Measurements from ENCODE around the gene SCAMP1.
"Not testable (repeated sequence)": the region's sequence is repeated elsewhere in the genome, so short reads cannot be mapped to it uniquely, and the experiment has no call there.

The SCAMP1 gene

DNA sequence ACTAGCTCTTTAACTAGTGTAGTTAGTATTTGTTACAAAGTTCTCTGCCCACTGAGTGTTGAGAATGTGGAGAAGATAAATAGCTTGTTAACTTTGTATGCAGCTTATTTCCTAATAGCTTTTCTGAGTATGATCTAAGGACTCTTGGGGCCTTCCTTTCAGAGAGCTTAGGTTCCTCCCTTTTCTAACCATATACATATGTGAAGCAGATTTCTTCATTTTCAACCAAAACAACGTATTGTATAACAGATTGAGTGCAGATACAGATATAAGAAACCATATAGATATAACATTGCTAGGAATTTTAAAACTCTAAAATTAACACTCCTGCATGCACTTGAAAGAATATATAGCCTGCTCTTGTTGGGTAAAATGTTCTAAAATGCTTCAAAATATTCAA lies 70.4 kb downstream of the SCAMP1 start:
- no peak for DNase-seq

DNA sequence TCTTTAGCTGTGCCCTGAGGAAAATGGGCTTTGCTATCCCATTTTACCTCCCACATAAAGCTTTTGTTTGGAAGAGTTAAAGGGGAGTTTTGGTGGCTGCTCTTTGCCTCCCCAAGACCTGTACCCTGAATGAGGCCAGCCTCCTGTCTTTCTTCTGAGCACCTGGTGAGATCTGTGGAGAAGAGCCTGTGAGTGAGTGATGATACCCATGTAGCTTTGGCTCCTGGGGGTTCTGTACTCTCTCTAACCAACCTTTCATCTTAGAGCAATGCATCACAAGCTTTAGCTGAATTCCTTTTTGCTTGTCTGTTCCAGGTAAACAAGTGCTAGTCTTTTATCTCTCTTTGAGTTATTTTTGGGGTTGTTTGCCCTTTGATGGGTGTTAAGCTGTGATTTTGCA lies 73.6 kb downstream of the SCAMP1 start:
- DNase-seq: no peak

DNA sequence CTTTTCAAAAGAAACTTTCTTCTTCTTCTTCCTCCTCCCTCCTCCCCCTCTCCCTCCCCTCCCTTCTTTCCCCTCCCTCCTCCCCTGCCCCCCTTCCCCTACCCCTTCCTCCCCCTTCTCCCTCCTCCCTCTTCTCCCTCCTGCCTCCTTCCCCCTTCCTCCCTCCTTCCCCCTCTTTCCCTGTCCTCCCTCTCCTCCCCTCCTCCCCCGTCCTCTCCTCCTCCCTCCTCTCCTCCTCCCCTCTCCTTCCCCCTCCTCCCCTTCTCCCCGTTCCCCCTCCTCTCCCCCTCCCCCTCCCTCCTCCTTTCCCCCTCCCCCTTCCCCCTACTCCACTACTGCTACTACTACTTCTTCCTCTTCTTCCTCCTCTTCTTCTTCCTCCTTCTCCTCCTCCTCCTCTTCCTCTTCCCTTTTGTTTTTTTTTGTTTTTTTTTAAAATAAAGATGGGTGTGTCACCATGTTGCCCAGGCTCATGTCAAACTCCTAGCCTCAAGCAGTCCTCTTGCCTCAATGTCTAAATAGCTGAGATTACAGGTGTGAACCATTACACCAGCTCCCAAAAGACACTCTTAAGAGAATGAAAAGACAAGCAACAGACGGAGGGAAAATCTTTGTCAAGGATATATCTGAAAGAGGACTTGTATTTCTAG lies 87.5 kb downstream of the SCAMP1 start:
- DNase-seq: no peak

DNA sequence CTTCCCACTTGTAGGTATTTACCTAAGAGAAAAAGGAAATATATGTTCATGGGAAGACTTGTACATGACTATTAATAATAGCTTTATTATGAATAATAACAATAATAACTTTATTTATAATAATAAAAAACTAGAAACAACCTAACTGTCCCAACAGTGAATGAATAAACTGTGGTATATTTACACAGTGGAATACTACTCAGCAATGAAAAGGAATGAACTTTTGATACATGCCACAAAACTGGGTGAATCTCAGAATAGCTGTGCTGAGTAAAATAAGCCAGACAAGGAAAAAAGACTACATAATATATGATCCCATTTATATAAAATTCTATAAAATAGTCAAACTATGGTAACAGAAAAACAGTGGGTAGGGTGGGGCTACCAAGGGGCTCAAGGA lies 88.7 kb downstream of the SCAMP1 start:
- DNase-seq: no peak

DNA sequence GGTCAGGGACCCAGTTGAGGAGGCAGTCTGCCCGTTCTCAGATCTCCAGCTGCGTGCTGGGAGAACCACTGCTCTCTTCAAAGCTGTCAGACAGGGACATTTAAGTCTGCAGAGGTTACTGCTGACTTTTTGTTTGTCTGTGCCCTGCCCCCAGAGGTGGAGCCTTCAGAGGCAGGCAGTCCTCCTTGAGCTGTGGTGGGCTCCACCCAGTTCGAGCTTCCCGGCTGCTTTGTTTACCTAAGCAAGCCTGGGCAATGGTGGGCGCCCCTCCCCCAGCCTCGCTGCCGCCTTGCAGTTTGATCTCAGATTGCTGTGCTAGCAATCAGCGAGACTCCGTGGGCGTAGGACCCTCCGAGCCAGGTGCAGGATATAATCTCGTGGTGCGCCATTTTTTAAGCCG lies 97.1 kb downstream of the SCAMP1 start:
- not testable (repeated sequence) for DNase-seq

DNA sequence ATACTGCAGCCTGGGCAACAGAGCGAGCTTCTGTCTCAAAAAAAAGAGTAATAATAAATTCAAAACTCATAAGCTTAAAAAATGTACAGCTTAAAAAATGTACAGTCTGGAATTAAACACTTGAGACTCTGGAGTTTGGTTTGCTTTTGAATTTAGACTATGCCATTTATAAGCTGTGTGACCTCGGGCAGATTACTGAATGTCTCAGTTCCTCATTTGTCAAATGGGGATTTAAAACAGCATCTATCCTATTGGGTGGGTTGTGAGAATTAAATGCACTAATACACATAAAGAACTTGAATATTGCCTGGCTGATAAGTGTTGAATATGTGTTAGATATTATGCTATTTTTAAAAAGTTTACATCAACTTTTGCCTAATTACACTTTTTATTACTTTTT lies 98.4 kb downstream of the SCAMP1 start:
- DNase-seq: no peak

DNA sequence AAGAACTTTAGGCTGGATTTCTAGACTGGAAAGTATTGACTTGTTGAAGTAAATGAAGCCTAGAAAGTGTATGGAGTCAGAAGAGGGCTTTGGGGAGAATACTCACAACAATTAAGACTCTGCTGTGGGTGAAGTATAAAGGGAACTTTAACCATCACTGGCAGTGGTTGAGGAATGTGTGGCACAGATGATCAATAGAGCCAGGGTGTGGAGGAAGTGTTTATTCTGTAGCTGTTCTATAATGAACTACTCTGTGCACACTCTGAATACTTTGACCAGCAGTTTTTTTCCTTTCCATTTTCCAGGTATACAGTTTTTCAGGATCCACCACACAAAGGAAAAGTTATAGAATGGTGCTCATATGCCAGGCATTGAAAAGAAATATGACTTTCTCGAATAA lies 106.7 kb downstream of the SCAMP1 start:
- DNase-seq: no peak

DNA sequence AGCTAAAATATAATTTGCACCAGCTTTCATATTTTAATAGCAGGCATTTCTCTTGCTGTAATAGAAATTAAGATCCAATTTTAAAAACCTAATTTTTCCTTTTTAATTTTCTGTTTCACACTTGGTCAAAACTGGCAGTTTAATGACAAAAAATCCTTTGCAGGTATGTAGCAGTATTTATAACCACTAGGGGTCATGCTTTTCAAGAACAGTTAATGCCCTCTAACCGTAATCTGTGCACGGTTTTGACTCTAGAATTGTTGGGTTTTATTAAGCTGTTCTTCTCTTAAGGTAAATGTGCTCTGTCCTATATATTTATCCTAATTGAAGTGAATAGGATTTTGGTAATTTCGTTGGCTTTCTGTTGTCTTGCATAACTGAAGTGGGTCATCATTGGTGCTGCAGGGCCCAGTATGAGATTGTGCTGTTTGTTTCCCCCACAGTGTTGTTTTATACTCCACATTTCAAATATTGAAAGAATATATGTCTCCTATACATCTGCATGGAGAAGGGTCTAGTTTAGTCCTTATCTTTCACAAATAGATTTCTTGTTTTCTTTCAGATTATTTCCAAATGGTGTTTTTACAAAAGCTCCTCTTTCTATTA lies 107.4 kb downstream of the SCAMP1 start:
- peak in 1 of 2 experiments; percentile 61 for DNase-seq

DNA sequence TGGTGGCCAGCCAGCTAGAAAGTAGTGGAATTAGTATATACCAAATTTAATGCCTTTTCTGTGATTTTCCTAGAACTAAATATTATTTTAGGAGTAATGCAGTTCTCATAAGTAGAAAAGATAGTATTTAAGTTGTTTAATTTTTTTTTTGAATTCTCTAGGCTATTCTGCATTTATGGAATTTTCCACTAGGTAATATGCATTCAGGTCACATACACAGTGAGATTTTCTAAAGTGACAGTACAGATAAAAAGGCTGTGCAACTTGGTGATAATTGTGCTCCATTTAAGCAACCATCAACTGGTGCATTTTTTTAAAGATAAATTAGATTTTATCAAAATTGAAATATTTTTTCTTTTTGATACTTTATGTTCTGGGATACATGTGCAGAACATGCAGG lies 111.5 kb downstream of the SCAMP1 start:
- DNase-seq: no peak

DNA sequence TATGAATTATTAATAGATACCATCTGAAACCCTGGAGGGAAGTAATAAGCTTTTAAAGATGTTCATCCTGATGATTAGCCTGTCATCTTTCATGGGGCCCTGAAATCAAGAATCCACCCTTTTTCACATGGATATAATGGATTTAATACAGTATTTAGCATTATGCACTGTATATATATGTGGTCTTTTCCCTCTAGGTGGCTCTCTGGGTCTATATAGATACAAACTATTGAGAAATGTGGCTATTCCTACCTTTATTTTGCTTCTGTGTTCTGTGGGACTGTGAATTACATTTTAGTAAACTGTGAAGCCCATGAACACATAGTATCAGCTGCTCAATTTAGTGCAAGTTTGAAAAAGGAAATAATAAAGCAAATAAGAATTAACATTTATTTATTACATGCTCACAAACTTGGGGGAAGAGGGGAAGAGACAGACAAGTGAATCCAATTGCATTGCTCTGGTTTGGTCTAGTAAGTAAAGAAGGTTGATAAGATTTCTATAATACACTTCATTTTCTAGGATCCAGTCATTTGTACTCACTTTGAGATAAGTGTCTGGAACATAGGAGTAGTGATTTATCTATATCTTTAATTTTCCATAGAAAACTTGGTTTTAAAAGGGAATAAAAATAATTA lies 112.2 kb downstream of the SCAMP1 start:
- no peak for DNase-seq

DNA sequence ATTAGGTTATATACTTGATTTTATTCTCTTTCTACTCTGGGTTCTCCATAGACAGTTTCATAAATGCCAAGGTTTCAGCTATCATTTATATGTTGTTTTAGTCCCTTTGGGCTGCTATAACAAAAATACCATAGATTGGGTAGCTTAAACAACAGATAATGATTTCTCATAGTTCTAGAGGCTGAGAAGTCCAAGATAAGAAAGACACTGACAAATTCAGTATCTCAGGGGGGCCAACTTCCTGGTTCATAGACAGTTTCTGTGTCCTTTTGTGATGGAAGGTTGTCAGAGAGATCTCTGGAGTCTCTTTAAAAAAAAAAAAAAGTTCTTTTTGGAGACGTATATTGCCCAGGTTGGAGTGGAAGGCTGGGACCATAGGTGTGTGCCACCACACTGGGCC lies 113.3 kb downstream of the SCAMP1 start:
- DNase-seq: no peak

DNA sequence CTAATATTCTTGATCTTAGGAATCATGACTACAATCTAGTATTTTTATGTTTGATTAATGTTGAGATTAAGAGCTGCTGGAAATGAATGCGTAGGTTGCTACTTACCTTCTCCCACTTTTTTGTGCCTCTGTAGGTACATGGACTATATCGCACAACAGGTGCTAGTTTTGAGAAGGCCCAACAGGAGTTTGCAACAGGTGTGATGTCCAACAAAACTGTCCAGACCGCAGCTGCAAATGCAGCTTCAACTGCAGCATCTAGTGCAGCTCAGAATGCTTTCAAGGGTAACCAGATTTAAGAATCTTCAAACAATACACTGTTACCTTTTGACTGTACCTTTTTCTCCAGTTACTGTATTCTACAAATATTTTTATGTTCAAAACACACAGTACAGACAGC lies 115.0 kb downstream of the SCAMP1 start:
- DNase-seq: no peak

DNA sequence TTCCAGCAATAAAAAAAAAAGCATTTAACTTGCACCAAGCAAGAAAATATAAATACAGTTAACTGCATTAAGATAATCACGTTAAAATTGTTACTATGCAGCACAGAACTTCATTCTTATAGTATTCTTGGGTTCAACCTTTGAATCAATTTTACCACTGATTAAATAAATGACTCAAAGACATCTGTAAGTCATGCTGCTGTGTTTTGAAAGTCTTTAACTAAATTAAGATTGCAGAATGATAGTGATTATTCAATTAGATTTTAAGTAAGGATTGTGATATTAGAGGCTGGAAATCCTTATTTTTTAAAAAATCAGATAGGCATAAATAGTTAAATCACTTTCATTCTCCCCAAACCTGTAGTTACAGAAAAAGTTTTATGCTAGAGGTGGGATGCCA lies 116.4 kb downstream of the SCAMP1 start:
- no peak for DNase-seq

DNA sequence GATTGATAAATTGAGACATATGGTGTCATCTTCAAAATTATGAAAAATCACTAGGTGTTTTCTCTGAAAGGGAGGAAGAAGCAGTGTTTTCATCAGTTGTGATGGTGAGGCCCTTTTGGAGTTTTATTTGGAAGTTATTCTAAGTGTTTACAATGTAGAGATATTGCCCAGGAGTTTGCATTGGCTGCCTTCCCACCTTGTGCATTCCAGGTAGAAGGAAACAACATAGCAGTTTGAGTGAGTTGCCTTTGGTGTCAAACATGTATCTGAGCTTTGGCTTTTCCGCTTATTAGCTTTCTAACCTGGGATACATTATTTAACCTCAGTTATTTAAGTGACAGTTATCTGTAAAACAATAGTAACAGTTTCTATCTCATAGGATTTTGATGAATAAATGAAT lies 122.5 kb downstream of the SCAMP1 start:
- no peak for DNase-seq

DNA sequence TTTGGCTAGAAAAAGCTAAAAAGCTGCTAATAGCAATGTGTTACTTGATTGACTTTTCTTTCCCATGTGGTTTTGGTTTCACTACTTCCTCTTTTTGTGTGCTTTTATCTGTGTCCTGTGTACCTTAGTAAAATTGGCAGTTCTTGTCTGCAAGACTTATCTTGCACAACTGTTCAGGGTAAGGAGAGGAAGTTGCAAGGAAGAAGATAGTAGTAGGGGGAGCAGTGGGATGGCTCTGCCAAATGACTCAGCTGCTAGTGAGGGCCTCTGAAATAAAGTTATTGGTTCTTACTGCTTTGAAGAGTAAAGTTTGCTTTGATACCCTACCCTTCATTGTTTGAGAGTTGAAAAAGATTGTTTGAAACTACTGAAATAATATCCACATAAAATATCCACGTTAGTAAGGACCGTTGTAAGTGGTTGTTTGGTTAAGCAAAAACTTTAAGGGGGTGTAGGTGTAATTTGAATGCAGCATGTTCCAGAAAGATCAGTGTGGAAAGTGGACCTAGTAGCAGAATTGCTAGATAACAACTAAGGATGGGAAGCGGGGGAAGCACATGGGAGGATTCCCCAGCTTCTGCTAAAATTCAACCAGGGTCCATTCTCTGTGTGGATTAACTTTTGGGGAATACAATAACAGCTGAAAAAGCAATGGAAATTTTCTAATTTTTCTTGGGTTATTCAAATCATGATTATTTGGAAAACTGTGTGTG lies 123.5 kb downstream of the SCAMP1 start:
- DNase-seq: no peak

DNA sequence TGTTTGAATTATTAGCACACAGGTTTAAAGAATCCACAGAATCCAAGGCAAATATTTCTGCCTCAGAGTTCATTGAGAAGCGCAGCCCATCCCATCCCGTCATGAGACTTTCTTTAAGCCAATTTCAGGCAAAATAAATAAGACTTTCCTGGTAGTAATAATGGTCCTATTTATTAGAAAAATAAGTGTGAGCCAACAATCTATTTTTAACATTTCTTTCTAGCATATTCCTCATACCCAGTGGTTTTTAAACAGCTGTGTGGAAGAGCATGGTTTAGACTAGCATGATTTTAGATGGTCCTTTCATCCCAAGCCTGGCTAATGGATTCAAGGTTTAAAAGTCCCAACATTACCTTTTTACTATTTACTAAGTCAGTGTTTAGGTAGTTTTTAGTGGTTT lies 125.8 kb downstream of the SCAMP1 start:
- DNase-seq: no peak

DNA sequence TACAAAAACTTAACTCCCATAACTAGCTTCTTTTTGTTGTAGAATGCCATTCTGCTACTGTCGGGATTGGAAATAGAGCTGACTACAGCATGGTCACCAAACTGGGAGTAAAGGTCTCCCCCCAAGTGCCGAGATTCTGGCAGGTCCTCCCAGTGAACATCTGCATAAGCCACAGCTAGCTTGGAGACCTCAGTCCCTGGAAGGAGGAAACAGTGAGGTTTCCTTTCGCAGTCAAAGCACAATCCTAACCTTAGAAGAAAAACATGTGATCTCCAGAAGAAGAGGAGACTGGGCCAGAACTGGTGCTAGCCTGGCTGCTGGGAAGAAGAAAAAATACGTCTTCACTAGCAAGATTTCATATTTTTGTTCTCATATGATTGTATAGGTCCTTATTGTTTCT lies 127.4 kb downstream of the SCAMP1 start:
- DNase-seq: no peak

DNA sequence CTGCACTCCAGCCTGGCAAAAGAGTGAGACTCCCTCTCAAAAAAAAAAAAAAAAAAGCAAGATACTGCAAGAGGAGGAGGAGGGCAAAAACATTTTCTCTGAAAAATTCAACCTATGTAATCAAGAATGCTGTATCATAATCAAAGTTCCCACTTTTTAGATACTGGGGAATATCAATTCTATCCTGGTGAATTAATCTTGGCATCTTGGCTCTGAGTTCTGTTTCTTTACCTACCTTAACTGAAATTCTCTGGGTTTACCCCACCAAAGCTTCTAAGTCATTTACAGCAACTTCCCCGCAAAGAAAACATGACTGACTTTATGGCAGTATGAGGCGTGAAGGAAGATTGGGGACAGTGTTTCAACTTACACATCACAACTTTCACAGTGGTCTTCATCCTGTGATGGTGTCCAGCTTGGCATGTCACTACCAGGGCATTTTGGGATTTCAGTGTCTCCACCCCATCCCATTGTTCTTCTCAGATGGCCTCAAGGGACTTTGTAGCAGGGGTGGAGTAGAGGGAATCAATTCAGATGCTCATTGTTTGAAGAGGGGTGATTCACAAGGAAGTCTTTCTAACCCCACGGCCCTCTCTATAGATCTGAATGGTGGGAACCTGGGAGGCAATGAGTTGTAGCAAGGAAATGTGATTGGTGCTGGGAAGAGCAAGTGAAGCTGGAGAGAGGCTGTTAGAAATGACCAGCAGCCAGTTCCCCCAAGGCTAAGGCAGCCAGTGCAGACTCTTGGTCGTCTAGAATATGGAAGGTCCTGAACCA lies 130.5 kb downstream of the SCAMP1 start:
- DNase-seq: no peak

DNA sequence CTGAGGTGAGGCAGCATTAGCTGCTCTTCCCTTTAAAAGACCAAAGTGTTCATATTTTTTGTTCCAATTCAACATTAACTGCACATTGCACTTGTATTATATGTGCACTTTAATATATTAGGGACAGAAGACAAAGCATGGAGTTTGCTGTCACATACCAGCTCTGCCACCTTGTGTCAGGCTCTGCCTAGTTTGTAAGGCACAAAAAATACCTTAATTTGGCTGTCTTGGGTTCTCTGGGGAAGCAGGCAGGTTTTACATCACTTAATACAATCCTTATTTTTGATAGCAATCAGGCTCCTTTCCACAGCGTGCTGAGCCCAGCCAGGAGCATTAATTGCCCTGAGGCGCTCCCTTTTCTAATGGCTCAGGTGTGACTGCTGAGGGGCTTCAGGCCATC lies 131.8 kb downstream of the SCAMP1 start:
- DNase-seq: no peak

DNA sequence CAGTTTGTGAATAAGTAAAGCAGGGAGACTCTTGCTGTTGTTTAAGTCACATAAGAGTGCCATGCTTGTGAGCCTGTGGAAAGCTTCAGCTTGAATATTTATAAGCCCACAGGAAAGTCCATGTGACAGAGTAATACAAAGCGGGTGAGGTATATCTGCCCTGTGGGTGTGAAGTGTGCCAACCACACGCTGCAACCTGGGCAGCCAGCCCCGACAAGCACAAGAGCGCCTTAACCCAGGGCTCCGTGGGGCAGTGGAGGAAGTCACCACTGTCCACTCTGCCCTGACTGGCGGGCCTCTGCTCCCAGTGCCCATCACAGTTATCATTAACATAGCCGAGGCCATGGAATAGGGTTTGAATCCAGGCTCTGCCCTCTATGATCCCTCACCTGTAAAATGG lies 132.2 kb downstream of the SCAMP1 start:
- no peak for DNase-seq

DNA sequence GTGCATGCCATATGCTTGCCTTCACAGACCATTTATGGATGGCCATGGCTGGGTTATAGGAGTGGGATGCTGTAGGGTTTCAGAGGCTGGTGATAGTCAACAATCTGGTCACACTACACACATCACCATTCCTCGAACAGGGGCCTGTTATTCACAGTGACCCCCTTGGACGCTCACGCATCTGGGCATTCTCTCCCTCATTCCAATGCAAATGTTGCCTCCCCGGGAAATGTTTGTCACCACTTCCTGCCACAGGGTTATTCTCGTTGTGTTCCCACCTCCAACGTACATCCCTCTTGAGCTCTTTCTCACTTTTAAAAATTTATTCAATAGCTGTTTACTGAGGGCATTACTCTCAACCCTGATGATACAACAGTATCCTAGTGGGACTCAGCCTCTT lies 135.4 kb downstream of the SCAMP1 start:
- no peak for DNase-seq

DNA sequence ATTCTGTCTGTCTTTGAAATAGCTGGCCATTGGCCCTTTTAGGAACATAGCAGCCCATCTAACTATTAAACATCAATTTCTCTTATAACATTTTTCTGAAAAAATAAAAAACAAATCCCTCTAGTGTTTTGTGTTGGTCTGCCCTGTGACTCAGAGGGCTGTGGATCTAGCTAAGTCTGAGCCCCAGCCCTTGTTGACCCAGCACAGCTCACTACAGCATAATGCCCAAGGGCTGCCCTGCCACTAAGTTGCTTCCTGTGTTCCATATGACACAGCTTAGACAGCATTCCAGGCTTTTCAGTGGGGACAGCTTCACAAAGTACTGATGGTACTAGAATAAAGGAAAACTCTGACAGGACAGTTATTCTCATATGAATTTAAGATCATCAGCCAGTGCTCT lies 136.0 kb downstream of the SCAMP1 start:
- no peak for DNase-seq

Measured in NCI-H446 (cell line).